Motor neuron (in vitro differentiated cells): ENCODE measurements around the gene ARL6IP1. TPM values are rescaled to one million over a fixed set of nuclear protein-coding genes. Genes with fewer than 3 reads are reported as not detected.

Source experiments
- ATAC-seq, 8 experiments: fragments of 200-7000 bp; cut with Tn5 transposase; replicated peaks in 6 of 8; 2 replicates each; pipeline ENCODE4 v1.8.0; 2021; ENCODE audit warnings: mild to moderate bottlenecking in 8 of 8, moderate library complexity in 8 of 8
- H3K27ac ChIP-seq, 2 donors: fragments of 250-450 bp; sonication (Bioruptor Pico); 2 replicates each; pipeline ENCODE4 v1.9.0; 2021; ENCODE audit warnings: antibody characterized with exemption in 2 of 2, mild to moderate bottlenecking in 2 of 2, moderate library complexity in 1 of 2
- H3K4me1 ChIP-seq, 2 donors: fragments of 250-450 bp; sonication (Bioruptor Pico); replicated peaks in 1 of 2; 2 replicates each; pipeline ENCODE4 v1.6.1; 2021; ENCODE audit warnings: antibody characterized with exemption in 2 of 2, mild to moderate bottlenecking in 2 of 2, moderate library complexity in 1 of 2
- H3K4me3 ChIP-seq, 5 donors: fragments of 250-450 bp; sonication (Bioruptor Pico); 2 replicates each; pipeline ENCODE4 v1.9.0; 2021; ENCODE audit warnings: antibody characterized with exemption in 5 of 5, mild to moderate bottlenecking in 5 of 5, moderate library complexity in 4 of 5
- WGBS, 10 experiments: fragments of 450-650 bp; shearing (Covaris generic); methylation state at CpG; one replicate each; pipeline ENCODE4 v1.0.0; 2022; 5-methylcytosine and 5-hydroxymethylcytosine counted together
- in situ Hi-C, 9 experiments: fragments of 400-800 bp; cut with MboI; loops; one replicate each; pipeline ENCODE4 v1.15.0; 2021; ENCODE audit warnings: low sequenced_read_pairs in 9 of 9, low pct_unique_long_range_greater_than_20kb in 2 of 9; ENCODE audit not compliant: unreplicated experiment in 9 of 9
- total RNA-seq, 8 experiments: library from RNA; unstranded; fragments of 300-600 nt; gene quantifications; 2 replicates each; pipeline versions ENCODE4 v1.2.3 to v1.2.4, GENCODE V29; 2022

ARL6IP1 gene
- total RNA-seq, result 100 to 1,000 TPM in 7 of 8 experiments, 10 to 100 TPM in 1; 90.6 to 355 (median 150) TPM

DNA sequence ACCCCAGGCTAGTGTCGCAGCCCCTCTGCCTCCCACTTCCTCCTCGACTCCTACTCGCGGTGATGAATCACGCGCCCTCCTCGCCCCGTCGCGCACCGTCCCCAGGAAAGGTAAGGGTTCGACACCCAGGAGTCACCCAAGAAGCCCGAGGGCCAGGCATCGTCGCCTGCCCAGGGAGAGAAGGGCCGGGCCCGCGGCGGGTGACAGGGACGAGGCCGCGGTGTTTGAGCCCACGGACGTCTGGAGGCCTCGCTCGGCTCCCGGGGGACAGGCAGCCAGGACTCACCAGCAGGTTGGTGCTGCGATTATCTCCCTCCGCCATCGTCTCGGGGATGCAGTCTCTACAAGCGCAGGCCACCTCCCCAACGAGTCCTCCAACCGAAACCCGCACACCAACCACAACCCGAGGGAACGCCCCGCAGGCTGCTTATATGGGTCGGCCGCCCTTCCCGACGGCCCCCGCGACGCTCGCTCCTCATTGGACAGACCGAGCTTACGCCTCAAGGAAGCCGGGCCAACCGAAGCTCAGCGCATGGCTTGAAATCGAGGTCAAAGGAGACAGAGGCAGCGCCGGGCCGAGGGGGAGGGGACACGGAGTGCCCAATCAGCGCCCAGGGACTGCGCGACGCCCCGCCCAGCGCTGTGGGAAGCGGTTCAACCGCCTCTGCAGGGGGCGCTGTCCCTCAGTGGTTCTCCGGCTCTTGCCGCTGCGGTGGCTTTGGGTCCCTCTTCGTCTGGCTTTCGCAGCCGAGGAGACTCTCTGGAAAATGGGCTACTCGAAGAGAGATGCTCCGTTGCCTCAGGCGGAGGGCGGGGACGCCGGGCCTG is at the start of gene ARL6IP1:
TSS of gene ARL6IP1 (minus strand) at position 405 of the 828 bp plus-strand sequence. CDS start at position 322, 83 bp downstream.
- Histone ChIP-seq H3K4me1 (peaks cover 5 to 27% of the 10 kb centered on the region in 2 donors), H3K27ac (peak within 1 kb of the TSS; percentile 72 to 78), H3K4me3 (peak within 1 kb of the TSS; percentile 57 to 95 (median 75))
- in situ Hi-C loops, result loop anchor here in 1 of 9 experiments (25.0 kb wide), 1 partner anchor 161 kb away; no protein-coding TSS in a partner anchor
- 0 to 2% (median 0%) methylated on average over 1 to 12 of the region's 77 CpGs; no CpG with 5 or more reads in 7 of the 10 experiments for WGBS, 10 experiments
- peak; percentile 89 to 97 (median 95) for ATAC-seq

DNA sequence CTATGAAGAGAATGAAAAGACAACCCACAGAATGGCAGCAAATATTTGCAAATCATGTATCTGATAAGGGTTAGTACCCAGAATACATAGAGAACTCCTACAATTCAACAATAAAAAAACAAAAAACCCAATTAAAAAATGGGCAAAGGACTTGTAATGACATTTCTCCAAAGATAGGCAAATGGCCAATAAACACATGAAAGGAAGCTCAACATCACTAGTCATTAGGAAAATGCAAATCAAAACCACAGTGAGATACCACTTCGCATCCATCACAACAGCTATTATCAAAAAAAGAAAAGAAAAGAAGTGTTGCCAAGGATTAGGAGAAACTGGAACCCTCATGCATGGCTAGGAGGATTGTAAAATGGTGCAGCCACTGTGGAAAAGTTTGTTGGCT is 45.1 kb upstream of the ARL6IP1 start:
- in situ Hi-C loops, result no loop called here
- no peak for ATAC-seq
- no peaks in the 10 kb centered on the region for H3K4me1 ChIP-seq
- 60 to 100% (median 100%) methylated on average over 1 of the region's 1 CpG; no CpG with 5 or more reads in 1 of the 10 experiments for WGBS, 10 experiments
- no peak overlapping the region for H3K4me3 ChIP-seq
- H3K27ac ChIP-seq, result no peak overlapping the region

- no peak for ATAC-seq
- in situ Hi-C loops, result no loop called here
- H3K4me1 ChIP-seq, result no peaks in the 10 kb centered on the region
- no peak overlapping the region for H3K27ac ChIP-seq
- H3K4me3 ChIP-seq, result no peak overlapping the region
- 85 to 100% (median 100%) methylated on average over 1 to 4 of the region's 6 CpGs; no CpG with 5 or more reads in 2 of the 10 experiments for WGBS, 10 experiments
Observed at GRCh38 chr16:18842565-18842964, 41.2 kb upstream of the ARL6IP1 start.

GRCh38 chr16:18841833-18842525 is 40.6 kb upstream of the ARL6IP1 start:
- H3K4me3 ChIP-seq, result no peak overlapping the region
- H3K27ac ChIP-seq, result no peak overlapping the region
- in situ Hi-C loops, result no loop called here
- WGBS, 10 experiments, result 69 to 100% (median 98%) methylated on average over 1 to 6 of the region's 7 CpGs; no CpG with 5 or more reads in 2 of the 10 experiments
- ATAC-seq, result no peak
- H3K4me1 ChIP-seq, result no peaks in the 10 kb centered on the region

- Histone ChIP-seq H3K4me1 (no peaks in the 10 kb centered on the region), H3K4me3 (no peak overlapping the region), H3K27ac (no peak overlapping the region)
- 75 to 100% (median 96%) methylated on average over 1 to 6 of the region's 6 CpGs for WGBS, 10 experiments
- no peak for ATAC-seq
- in situ Hi-C loops, result no loop called here
Observed at GRCh38 chr16:18839555-18839954, 38.2 kb upstream of the ARL6IP1 start.

DNA sequence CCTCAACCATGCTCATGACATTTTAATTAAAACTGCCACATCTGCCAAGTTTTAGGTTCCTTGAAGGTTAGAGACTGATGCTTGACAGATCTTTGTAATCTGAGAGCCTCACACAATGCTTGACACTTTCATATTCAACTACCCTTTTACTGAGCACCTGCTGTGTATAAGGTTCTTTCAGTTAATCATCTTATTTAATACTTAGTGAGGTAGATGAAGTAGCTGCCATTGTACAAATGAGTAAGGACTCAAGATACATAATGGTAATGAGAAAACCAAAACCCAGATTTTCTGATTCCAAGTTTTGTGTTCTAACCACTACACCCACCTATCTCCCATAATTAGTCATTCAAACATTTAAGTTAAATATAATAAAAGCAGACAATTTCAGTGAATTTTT is 35.4 kb upstream of the ARL6IP1 start:
- no peaks in the 10 kb centered on the region for H3K4me1 ChIP-seq
- in situ Hi-C loops, result no loop called here
- ATAC-seq, result no peak
- H3K27ac ChIP-seq, result no peak overlapping the region
- H3K4me3 ChIP-seq, result no peak overlapping the region

- H3K4me3 ChIP-seq, result no peak overlapping the region
- no peak overlapping the region for H3K27ac ChIP-seq
- no peaks in the 10 kb centered on the region for H3K4me1 ChIP-seq
- 83 to 100% (median 94%) methylated on average over 2 to 4 of the region's 4 CpGs for WGBS, 10 experiments
- no peak for ATAC-seq
- in situ Hi-C loops, result no loop called here
Observed at GRCh38 chr16:18834864-18835263, 33.5 kb upstream of the ARL6IP1 start.

DNA sequence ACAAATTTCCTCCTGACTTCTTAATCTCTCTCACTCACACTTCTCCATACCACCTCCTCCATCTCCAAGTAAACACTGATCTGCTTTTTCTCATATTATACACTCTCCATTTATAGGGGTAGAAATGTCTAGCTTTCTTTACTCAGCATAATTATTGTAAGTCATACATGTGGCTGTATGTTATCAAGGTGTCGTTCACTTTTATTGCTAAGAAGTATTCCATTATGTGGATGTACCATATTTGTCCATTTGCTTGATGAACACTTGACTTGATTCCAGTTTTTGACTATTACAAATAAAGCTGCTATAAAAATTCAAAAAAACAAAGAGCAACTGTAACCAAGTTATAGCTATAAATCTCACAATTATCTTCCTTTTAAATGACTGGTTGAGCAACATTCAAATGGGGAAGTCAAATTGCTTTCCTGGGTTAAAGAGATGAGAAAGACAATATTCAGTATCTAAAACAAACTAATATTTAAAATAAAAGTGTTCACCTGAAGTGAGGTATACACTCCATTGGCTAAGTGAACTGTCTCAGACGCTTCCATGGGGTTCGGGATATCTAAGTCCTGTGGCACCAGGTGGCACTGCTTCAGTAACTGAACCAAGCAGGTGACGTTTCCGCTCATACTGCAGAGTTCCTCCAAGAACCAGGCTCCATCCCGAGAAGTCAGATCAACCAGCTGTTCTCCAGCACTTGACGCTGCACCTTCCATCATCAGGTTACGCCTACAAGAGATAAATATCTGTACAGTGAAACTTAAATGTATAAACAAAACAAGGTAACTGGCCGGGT is 32.6 kb upstream of the ARL6IP1 start:
- no peak overlapping the region for H3K4me3 ChIP-seq
- 82 to 100% (median 100%) methylated on average over 1 to 8 of the region's 9 CpGs for WGBS, 10 experiments
- ATAC-seq, result no peak
- in situ Hi-C loops, result no loop called here
- H3K27ac ChIP-seq, result no peak overlapping the region
- H3K4me1 ChIP-seq, result no peaks in the 10 kb centered on the region

DNA sequence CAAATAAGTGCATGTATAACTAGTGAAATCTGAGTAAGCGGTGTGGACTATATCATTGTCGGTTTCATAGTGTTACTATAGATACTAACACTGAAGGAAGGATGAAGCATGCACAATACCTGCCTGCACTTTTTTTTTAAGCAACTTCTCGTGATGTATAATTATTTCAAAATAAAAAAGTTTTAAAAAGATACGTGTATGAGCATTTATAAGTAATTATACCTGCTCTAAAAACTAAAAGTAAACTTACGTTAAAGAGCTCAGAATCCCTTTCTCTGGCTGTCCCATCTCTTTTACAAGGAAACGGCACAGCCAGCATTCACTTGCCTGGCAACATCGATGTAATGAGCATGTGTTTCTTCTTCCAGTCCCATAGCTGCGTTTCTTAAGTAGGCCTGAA is 31.3 kb upstream of the ARL6IP1 start:
- no peak for ATAC-seq
- Histone ChIP-seq H3K4me1 (no peaks in the 10 kb centered on the region), H3K4me3 (no peak overlapping the region), H3K27ac (no peak overlapping the region)
- in situ Hi-C loops, result no loop called here
- WGBS, 10 experiments, result 85 to 100% (median 94%) methylated on average over 1 to 8 of the region's 8 CpGs

DNA sequence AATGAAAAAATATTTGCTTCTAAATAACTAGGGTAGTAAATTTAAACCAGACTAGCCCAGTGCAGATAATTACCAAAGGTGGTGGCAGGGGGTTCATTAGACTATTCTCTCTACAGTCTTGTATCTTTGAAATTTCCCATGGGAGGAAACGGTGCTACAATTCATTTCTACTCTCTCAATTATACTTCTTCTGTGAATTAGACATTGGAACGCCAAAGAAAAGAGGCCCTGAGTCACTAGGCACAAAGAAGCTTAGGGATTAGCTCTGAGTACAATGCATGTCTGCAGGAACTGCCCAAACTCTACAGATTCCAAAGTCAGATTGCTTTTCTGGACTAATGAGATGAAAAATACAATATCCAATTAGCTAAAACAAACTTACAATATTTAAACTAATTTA is 30.7 kb upstream of the ARL6IP1 start:
- H3K27ac ChIP-seq, result no peak overlapping the region
- in situ Hi-C loops, result no loop called here
- H3K4me1 ChIP-seq, result no peaks in the 10 kb centered on the region
- no peak for ATAC-seq
- no peak overlapping the region for H3K4me3 ChIP-seq
- WGBS, 10 experiments, result 67 to 100% (median 88%) methylated on average over 1 to 2 of the region's 2 CpGs

DNA sequence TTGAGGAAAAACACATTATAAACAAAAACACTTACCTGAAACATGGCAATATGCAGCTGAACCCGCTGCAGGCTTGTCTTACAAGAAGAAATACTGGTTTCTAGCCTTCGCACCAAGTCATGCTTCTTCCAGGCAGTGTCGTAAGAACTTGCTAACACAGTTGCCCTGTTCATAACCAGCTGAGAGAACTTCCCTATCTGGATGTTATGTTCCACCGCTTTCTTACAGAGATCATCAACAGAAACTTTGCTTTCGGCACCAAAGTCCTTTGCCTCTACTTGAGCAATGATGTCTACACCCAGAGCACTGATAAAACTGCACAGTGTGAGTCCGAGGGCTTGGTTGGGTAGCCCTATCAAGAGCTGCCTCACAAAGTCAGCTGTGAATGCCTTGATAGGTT is 27.9 kb upstream of the ARL6IP1 start:
- WGBS, 10 experiments, result 90 to 100% (median 100%) methylated on average over 1 to 5 of the region's 6 CpGs; no CpG with 5 or more reads in 1 of the 10 experiments
- no peak for ATAC-seq
- Histone ChIP-seq H3K4me3 (no peak overlapping the region), H3K27ac (no peak overlapping the region), H3K4me1 (no peaks in the 10 kb centered on the region)
- in situ Hi-C loops, result no loop called here

GRCh38 chr16:18827890-18828289 is 26.5 kb upstream of the ARL6IP1 start:
- no peak overlapping the region for H3K27ac ChIP-seq
- in situ Hi-C loops, result no loop called here
- no peak for ATAC-seq
- no peak overlapping the region for H3K4me3 ChIP-seq
- H3K4me1 ChIP-seq, result no peaks in the 10 kb centered on the region
- 79 to 100% (median 90%) methylated on average over 1 to 4 of the region's 4 CpGs for WGBS, 10 experiments

DNA sequence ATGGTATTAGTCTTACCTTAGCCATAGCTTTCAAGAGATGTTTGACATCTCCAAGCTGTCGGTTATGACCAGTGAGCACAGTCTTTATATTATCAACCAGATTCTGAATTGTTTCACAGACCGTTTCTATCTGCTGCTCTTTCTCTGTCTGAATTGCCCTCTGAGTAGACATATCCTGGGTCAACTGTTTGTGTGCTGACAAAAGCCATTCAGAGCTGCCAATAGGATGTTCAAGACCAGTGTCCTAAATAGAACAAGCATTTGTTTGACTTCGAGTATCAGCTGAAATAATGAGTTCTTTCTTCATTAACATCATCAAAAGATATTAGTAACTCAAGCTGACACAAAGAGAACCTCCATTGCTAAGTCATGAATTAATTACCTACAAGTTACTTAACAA is 14.9 kb upstream of the ARL6IP1 start:
- 66 to 100% (median 85%) methylated on average over 2 to 3 of the region's 3 CpGs for WGBS, 10 experiments
- in situ Hi-C loops, result loop anchor here in 1 of 9 experiments (25.0 kb wide), 1 partner anchor 146 kb away; no protein-coding TSS in a partner anchor
- no peak for ATAC-seq
- H3K4me1 ChIP-seq, result no peaks in the 10 kb centered on the region
- no peak overlapping the region for H3K27ac ChIP-seq
- no peak overlapping the region for H3K4me3 ChIP-seq
